GM10847 (cell line): ENCODE results near the gene EIF3B.

Experiments used
- POLR2A ChIP-seq: IDR thresholded peaks from 2 replicates; pipeline ENCODE4 v1.6.1; 2011; ENCODE audit not compliant: insufficient read length; ENCODE audit errors: extremely low read depth

Gene EIF3B

DNA sequence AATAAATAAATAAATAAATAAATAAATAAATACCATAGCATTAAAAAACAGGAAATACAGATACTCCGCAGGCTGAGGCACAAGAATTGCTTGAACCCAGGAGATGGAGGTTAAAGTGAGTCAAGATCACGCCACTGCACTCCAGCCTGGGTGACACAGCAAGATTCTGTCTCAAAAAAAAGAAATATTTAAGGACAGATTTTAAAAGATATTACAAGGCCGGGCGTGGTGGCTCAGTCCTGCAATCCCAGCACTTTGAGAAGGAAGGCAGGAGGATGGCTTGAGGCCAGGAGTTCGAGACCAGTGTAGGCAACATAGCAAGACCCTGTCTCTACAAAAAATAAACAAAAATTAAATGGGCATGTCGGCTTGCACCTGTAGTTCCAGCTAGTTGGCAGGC lies 22.9 kb upstream of the EIF3B start:
- TF ChIP-seq POLR2A = no peak

DNA sequence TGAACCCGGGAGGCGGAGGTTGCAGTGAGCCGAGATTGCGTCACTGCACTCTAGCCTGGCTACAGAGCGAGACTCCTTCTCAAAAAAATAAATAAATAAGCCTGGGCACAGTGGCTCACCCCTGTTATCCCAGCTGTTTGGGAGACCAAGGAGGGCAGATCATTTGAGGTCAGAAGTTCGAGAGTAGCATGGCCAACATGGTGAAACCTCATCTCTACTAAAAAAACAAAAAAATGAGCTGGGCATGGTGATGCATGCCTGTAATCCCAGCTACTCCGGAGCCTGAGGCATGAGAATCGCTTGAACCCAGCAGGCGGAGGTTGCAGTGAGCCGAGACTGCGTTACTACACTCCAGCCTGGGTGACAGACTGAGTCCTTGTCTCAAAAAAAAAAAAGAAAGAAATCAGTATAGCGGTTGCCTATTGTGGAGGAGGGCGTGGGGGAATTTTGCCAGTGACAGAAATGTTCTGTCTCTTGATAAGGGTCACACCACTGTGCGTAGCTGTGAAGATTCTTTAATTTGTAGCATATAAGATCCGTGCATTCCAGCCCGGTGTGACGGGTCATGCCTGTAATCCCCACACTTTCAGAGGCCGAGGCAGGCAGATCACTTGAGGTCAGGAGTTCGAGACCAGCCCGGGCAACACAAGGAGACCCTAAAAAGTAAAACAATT lies 17.9 kb upstream of the EIF3B start:
- no peak for TF ChIP-seq POLR2A

DNA sequence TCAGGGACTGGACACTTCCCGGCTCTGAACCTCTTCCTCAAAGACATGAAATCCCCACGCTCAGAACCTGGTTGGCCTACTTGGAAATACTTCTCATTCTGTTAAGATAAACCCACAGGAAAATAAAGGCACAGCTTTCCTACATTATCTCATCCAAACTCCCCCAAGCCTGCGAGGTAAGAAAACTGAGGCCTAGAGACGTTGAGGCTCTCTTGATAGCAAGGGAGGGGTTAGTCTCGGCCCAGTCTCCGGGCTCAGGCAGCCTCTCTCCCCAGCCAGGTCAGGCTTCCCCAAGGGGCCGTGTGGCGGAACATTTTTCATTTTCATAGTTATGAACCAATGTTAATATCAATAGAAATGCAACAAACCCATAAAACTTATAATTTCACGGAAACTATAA lies 4.6 kb upstream of the EIF3B start:
- no peak for TF ChIP-seq POLR2A

DNA sequence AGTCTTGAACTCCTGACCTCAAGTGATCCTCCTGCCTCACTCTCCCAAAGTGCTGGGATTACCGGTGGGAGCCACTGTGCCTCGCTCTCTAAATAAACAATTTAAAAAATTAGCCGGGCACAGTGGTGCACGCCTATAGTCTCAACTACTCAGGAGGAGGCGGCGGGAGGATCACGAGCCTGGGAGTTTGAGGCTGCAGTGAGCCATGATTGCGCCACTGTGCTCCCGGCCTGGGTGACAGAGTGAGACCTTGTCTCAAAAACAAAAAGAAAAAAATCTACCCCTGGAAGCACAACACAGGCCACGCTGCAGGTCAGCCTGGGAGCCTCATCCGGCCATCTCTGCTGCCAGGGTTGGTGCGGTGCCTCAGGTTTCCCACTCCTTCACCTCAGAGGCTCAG lies 3.8 kb upstream of the EIF3B start:
- TF ChIP-seq POLR2A = no peak

GRCh38 chr7:2353113-2353935 lies 1.3 kb upstream of the EIF3B start:
- TF ChIP-seq POLR2A = no peak

GRCh38 chr7:2353936-2354185 lies 766 bp upstream of the EIF3B start:
- peak; percentile 89 for TF ChIP-seq POLR2A

DNA sequence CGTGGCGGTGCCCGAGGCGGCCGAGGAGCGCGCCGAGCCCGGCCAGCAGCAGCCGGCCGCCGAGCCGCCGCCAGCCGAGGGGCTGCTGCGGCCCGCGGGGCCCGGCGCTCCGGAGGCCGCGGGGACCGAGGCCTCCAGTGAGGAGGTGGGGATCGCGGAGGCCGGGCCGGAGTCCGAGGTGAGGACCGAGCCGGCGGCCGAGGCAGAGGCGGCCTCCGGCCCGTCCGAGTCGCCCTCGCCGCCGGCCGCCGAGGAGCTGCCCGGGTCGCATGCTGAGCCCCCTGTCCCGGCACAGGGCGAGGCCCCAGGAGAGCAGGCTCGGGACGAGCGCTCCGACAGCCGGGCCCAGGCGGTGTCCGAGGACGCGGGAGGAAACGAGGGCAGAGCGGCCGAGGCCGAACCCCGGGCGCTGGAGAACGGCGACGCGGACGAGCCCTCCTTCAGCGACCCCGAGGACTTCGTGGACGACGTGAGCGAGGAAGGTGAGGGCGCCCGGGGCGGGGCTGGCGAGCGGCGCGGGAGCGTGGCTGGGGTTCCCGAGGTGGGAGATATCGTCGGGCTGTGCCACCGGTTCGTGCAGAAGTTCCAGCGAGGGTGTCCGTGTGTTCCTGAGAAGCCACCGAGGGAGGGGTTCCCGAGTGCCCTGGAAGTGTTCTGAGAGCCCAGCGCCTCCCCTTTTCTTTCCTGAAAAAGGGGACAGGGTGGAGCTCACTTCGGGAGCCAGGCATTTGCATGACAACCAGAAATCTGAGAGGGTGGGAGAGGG lies 495 bp downstream of the EIF3B start:
- TF ChIP-seq POLR2A = no peak

GRCh38 chr7:2355705-2356008 lies 1.0 kb downstream of the EIF3B start:
- no peak for TF ChIP-seq POLR2A

GRCh38 chr7:2357165-2357564 lies 2.5 kb downstream of the EIF3B start:
- no peak for TF ChIP-seq POLR2A

DNA sequence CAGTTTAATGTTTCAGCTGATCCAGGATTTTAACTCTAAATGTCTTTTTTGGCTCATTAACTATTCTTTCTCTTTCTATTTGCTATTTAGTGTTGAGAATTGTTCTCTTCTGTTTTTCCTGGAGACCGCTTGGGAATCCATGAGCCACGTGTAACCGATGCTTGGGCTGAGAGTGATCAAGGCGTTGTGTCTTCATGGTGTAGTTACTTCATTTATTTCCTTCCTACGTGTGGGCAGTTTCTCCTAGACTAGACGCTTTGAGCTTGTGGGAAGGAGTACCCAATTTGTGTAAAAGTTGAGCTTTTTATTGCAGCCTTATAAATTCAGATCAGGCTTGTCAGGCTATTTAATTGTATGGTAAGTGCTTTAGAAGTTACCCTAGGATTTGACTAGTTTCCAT lies 2.9 kb downstream of the EIF3B start:
- TF ChIP-seq POLR2A = no peak

DNA sequence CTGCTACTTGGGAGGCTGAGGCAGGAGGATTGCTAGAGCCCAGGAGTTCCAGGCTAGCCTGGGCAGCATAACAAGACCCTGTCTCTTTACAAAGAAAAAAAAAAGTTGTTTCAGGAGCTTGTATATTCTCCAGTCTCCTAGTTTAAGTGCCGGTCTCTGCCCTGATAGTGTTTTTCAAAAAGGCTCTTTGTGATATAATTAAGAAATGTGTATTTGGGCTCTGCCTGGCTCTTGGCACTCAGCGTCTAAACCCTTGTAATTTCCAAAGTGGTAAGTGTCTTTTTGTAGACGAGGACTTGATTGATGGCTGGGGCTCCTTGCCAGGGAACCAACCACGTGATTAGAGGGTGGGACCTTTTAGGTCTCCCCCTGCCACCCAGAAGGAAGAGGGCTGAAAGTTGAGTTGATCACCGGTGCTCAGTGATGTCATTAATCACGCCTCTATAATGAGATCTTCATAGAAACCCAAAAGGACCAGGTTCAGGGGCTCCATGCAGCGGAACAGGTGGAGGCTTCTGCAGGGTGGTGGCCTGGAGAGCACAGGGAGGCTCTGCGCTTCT lies 4.4 kb downstream of the EIF3B start:
- no peak for TF ChIP-seq POLR2A

DNA sequence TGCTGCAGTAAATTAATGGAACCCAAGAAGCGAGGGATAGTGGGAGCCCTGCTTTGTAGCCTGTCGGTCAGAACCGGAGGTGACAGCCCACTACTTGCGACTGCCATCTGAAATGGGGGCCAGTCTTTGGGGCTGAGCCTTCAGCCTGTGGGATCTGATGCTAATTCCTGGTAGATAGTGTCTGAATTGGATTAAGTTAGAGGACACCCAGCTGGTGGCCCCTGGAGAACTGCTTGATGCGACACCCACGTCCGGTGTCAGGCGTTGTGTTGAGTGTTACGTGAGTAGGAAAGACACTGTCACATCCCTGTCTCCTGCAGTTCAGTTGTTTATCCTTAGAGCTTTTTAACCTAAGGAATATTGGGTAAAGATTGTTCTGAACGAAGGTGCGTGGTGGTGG lies 5.0 kb downstream of the EIF3B start:
- TF ChIP-seq POLR2A = no peak

DNA sequence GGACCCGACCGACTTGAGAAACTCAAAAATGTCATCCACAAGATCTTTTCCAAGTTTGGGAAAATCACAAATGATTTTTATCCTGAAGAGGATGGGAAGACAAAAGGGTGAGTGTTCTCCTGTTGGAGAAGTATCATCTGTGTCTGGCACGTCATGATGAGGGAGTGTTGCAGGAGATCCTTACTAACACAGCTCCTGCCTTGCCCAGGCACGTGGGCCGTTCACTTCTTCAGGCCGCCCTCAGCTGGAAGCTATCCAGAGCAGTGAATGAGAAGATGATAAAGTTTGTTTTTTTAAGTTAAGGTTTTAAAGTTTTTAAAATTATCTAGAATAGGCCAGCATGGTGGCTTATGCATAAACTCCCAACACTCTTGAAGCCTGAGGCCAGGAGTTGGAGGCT lies 6.2 kb downstream of the EIF3B start:
- no peak for TF ChIP-seq POLR2A

DNA sequence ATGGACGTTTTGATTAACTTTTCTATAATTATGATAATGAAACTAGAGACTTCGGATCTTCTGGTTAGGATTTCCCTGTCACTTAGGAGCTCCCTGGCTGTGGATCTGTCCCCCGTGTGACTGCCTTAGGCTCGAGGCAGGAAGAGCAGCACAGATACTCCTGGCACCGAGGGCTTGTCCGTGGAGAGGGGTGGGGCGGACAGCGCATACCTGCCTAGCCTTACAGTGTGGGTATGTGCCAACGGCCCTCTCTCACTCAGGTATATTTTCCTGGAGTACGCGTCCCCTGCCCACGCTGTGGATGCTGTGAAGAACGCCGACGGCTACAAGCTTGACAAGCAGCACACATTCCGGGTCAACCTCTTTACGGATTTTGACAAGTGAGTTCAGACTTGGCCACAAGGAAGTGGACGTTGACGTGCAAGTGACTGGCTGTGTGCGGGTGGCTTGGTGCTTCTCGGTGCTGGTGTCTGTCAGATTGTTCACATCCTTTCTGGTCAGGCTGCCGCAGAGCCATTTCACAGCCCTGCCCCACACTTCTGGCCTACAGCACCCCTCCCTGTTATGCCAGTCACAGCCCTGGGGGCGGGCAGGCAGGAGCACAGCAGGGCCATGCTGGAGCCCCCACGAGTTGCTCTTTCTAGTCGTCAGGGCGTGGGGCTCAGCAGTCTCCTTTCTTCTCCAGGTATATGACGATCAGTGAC lies 7.9 kb downstream of the EIF3B start:
- TF ChIP-seq POLR2A = no peak

DNA sequence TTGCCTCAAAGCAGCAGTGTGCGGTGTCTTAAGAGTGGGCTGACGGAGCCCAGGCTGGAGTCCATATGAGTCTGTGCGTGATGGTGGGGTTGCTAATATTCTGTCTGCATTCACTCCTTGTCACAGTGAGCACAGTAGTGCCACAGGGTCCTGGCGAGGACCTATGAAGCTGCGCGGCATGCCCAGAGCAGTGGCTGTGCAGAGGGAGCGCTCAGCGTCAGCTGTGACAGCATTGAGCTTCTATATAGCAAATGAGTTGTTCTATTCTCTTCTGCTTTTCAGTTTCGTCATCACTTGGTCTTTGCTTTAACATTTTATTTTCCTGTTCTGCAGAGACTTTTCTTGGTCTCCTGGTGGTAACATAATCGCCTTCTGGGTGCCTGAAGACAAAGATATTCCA lies 14.5 kb downstream of the EIF3B start:
- TF ChIP-seq POLR2A = no peak

DNA sequence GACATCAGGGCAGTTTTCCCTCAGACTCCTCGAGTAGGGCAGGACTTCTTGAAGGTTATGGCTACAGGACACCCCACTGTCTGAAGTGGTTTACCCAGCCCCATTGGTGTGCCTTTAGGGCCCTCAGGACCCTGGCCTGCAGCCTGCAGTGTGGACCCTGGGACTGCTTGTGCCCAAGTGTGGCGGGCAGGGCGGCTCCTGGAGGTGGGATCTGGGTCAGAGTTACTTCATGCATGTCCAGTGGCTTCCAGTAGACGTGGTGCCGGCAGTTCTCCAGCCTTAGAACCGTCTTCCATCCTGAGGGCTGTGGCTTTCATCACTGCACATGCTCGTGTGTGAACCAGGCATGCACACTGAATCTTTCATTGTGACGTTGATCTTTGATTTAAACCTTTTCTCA lies 16.7 kb downstream of the EIF3B start:
- TF ChIP-seq POLR2A = no peak
